Stimulated activated CD4-positive, alpha-beta T cell treated with anti-CD3 and anti-CD28 coated beads, TNF-alpha, amount 100 ng/mL, for 4 hours (primary cell): ENCODE measurements around the gene TUB.

Experiments used
- DNase-seq, 3 experiments: peaks; one replicate each; pipeline ENCODE4 v3.0.0-alpha.2; 2020; ENCODE audit warnings: low read depth in 3 of 3

TUB gene

GRCh38 chr11:8105666-8106065 is 24.7 kb downstream of the TUB start:
- DNase-seq = no peak

GRCh38 chr11:8106679-8107078 is 25.7 kb downstream of the TUB start:
- no peak for DNase-seq

GRCh38 chr11:8107642-8108041 is 26.6 kb downstream of the TUB start:
- no peak for DNase-seq

- DNase-seq = no peak
Measured at GRCh38 chr11:8108421-8108820, 27.4 kb downstream of the TUB start.

- no peak for DNase-seq
Measured at GRCh38 chr11:8109675-8110074, 28.7 kb downstream of the TUB start.

GRCh38 chr11:8110396-8110795 is 29.4 kb downstream of the TUB start:
- no peak for DNase-seq

GRCh38 chr11:8111636-8112035 is 30.6 kb downstream of the TUB start:
- no peak for DNase-seq

GRCh38 chr11:8122173-8122764 is 41.3 kb downstream of the TUB start:
- DNase-seq = no peak

- no peak for DNase-seq
Measured at GRCh38 chr11:8126649-8127289, 45.8 kb downstream of the TUB start.

- DNase-seq = no peak
Measured at GRCh38 chr11:8127447-8127846, 46.4 kb downstream of the TUB start.

GRCh38 chr11:8138526-8138925 is 57.5 kb downstream of the TUB start:
- no peak for DNase-seq

- DNase-seq = no peak
Measured at GRCh38 chr11:8149726-8150125, 68.7 kb downstream of the TUB start.
